Suprapubic skin (tissue), 4 donors: ENCODE data around the gene NRXN3. TPM values are rescaled to one million over a fixed set of nuclear protein-coding genes. Genes with fewer than 3 reads are reported as not detected.

Experiments
- DNase-seq, 2 donors: peaks; one replicate each; pipeline ENCODE4 v3.0.0-alpha.2; 2019; ENCODE audit warnings: low spot score in 2 of 2
- H3K27ac ChIP-seq: fragments of 200-600 bp; sonication (generic); one replicate; pipeline ENCODE4 v1.5.1; 2019
- H3K27me3 ChIP-seq: fragments of 200-600 bp; sonication (generic); one replicate; pipeline ENCODE4 v1.5.1; 2019
- H3K36me3 ChIP-seq: fragments of 200-600 bp; sonication (generic); one replicate; pipeline ENCODE4 v1.5.1; 2019
- H3K4me1 ChIP-seq: fragments of 200-600 bp; sonication (generic); one replicate; pipeline ENCODE4 v1.5.1; 2019
- H3K4me3 ChIP-seq: fragments of 200-600 bp; sonication (generic); one replicate; pipeline ENCODE4 v1.5.1; 2019; ENCODE audit warnings: mild to moderate bottlenecking
- H3K9me3 ChIP-seq: fragments of 200-600 bp; sonication (generic); one replicate; pipeline ENCODE4 v1.5.1; 2019
- CTCF ChIP-seq, 2 donors: fragments of 200-600 bp in 1 of 2; fragments of 450-650 bp in 1 of 2; sonication (generic) in 1 of 2; IDR thresholded peaks; one replicate each; pipeline ENCODE4 v1.5.1; 2016 to 2019; ENCODE audit warnings: antibody characterized with exemption in 2 of 2, mild to moderate bottlenecking in 1 of 2, moderate library complexity in 1 of 2
- EP300 ChIP-seq: sonication (generic); formaldehyde crosslinking; IDR thresholded peaks from one replicate; pipeline ENCODE4 v1.6.1; 2017; ENCODE audit warnings: antibody characterized with exemption
- POLR2A ChIP-seq, 2 donors: fragments of 450-650 bp; IDR thresholded peaks; one replicate each; pipeline ENCODE4 v1.6.1; 2017; ENCODE audit warnings: antibody characterized with exemption in 2 of 2, mild to moderate bottlenecking in 2 of 2, moderate library complexity in 2 of 2
- POLR2AphosphoS5 ChIP-seq, 3 donors: sonication (generic); formaldehyde crosslinking; IDR thresholded peaks; one replicate each; pipeline ENCODE4 v1.6.1; 2017; ENCODE audit warnings: antibody characterized with exemption in 3 of 3
- WGBS: methylation state at CpG from one replicate; pipeline ENCODE4 v1.1.5; 2018; 5-methylcytosine and 5-hydroxymethylcytosine counted together
- total RNA-seq, 4 donors: library from RNA; depleted of rRNA; stranded (reverse); fragments of >200 nt; gene quantifications; one replicate each; pipeline ENCODE4 v1.1.0, GENCODE V29; 2016

Gene NRXN3
- total RNA-seq, 4 donors from 2014 or later = 0.79 to 4.3 (median 3.3) TPM

GRCh38 chr14:78834766-78835451, 664.7 kb downstream of the NRXN3 start:
- no peaks in the 10 kb centered on the region for H3K36me3 ChIP-seq
- no peak overlapping the region for H3K27ac ChIP-seq
- no peaks in the 10 kb centered on the region for H3K27me3 ChIP-seq
- no peaks in the 10 kb centered on the region for H3K9me3 ChIP-seq
- WGBS = 64% methylated on average over 12 of the region's 12 CpGs
- TF ChIP-seq CTCF (IDR thresholded peaks at IDR 0.05) (no peak), POLR2AphosphoS5 (IDR thresholded peaks at IDR 0.05) (no peak), EP300 (no peak), POLR2A (IDR thresholded peaks at IDR 0.05) (no peak)
- no peaks in the 10 kb centered on the region for H3K4me1 ChIP-seq
- no peak overlapping the region for H3K4me3 ChIP-seq
- DNase-seq = no peak

DNA sequence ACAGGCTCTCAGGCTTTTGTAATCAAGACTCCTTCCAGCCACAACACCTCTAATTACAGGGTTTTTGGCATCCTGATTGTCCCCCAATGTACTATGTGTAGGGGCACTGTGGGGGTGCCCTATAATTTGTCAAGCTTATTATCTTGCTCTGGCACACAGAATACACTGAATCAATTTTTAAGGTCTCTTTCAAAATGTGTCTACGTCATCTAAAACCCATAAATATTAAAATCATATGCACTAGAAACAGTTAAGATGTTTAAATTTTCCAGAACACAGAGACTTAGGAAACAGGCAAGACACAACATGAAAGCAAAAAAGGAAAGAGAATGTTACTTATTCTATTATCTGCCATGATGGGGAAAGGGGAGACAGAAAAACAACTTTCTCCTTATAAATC, 665.7 kb downstream of the NRXN3 start:
- Histone ChIP-seq H3K4me1 (no peaks in the 10 kb centered on the region), H3K9me3 (no peaks in the 10 kb centered on the region), H3K36me3 (no peaks in the 10 kb centered on the region), H3K27ac (no peak overlapping the region), H3K27me3 (no peaks in the 10 kb centered on the region), H3K4me3 (no peak overlapping the region)
- TF ChIP-seq EP300 = no peak
- TF ChIP-seq CTCF (IDR thresholded peaks at IDR 0.05) = no peak
- TF ChIP-seq POLR2AphosphoS5 (IDR thresholded peaks at IDR 0.05) = no peak
- no peak for TF ChIP-seq POLR2A (IDR thresholded peaks at IDR 0.05)
- DNase-seq = no peak
- WGBS = 48% methylated on average over 1 of the region's 1 CpG

DNA sequence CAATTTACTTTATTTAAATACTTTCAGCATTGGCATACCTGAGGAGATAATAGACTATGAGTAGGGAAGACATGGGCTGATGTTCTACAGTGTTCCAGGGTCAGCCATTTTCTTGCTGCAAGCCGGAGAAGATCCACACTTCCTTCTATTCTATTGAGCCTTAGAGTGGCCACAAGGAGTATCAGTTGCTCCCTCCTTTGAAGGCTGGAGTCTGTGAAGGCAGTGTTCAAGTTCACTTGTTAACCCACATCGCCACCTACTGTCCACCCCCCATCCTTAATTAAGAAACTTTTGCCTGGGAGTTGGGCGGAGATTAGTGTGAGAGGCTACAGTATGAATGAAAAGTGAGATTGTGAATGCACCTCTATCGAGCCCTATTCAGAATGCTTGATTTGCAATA, 666.6 kb downstream of the NRXN3 start:
- Histone ChIP-seq H3K9me3 (no peaks in the 10 kb centered on the region), H3K36me3 (no peaks in the 10 kb centered on the region), H3K27ac (no peak overlapping the region), H3K4me3 (no peak overlapping the region), H3K4me1 (no peaks in the 10 kb centered on the region), H3K27me3 (no peaks in the 10 kb centered on the region)
- 13% methylated on average over 4 of the region's 4 CpGs for WGBS
- TF ChIP-seq POLR2AphosphoS5 (IDR thresholded peaks at IDR 0.05) (no peak), EP300 (no peak), POLR2A (IDR thresholded peaks at IDR 0.05) (no peak), CTCF (IDR thresholded peaks at IDR 0.05) (peak in 1 of 2 donors; percentile 26)
- DNase-seq = no peak

GRCh38 chr14:78838959-78839358, 668.8 kb downstream of the NRXN3 start:
- H3K4me3 ChIP-seq = no peak overlapping the region
- no peak for DNase-seq
- no peaks in the 10 kb centered on the region for H3K9me3 ChIP-seq
- no peaks in the 10 kb centered on the region for H3K36me3 ChIP-seq
- WGBS = 79% methylated on average over 2 of the region's 2 CpGs
- no peaks in the 10 kb centered on the region for H3K27me3 ChIP-seq
- H3K27ac ChIP-seq = no peak overlapping the region
- H3K4me1 ChIP-seq = no peaks in the 10 kb centered on the region
- TF ChIP-seq POLR2AphosphoS5 (IDR thresholded peaks at IDR 0.05) (no peak), CTCF (IDR thresholded peaks at IDR 0.05) (no peak), EP300 (no peak), POLR2A (IDR thresholded peaks at IDR 0.05) (no peak)

DNA sequence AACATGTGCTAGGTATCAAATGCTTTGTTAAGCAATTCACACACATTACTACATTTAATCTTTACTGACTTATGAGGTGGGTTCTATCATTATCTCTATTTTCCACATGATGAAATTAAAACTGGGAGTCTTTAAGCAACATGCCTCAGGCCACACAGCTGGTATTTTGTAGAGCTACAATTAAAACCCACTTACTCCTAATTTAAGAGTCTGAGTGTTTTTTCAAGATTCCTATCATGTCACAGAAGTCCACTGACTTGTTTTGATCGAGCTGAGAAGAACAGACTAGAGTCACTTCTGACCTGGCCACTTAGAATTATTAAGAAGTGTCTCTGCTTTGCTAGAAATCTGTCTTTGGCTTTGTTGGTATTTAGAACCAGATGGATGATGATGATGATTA, 670.7 kb downstream of the NRXN3 start:
- WGBS = 33% methylated on average over 1 of the region's 1 CpG

More for the DNA sequence above, 670.7 kb downstream of the NRXN3 start:
- DNase-seq = no peak
- Histone ChIP-seq H3K36me3 (no peaks in the 10 kb centered on the region), H3K9me3 (no peaks in the 10 kb centered on the region), H3K4me1 (no peaks in the 10 kb centered on the region), H3K4me3 (no peak overlapping the region), H3K27me3 (no peaks in the 10 kb centered on the region), H3K27ac (no peak overlapping the region)
- no peak for TF ChIP-seq EP300
- TF ChIP-seq POLR2A (IDR thresholded peaks at IDR 0.05) = no peak
- no peak for TF ChIP-seq POLR2AphosphoS5 (IDR thresholded peaks at IDR 0.05)
- no peak for TF ChIP-seq CTCF (IDR thresholded peaks at IDR 0.05)
